ENCODE data around the gene SMPD3. TPM values are rescaled to one million over a fixed set of nuclear protein-coding genes. Genes with fewer than 3 reads are reported as not detected.

Gene SMPD3
- total RNA-seq, 1 experiment from 2014 or later: 0.89 TPM

GRCh38 chr16:68479271-68479670 is 31.0 kb upstream of the SMPD3 start:
- no peaks in the 10 kb centered on the region for H3K9me3 ChIP-seq (ENCODE audit: control insufficient read depth in 1 of 2, insufficient read depth in 1 of 2, low read depth in 1 of 2, low read length in 2 of 2)
- H3K79me2 ChIP-seq (ENCODE audit: insufficient read depth, low read length): no peaks in the 10 kb centered on the region
- ChIA-PET RAD21 (ENCODE audit: low non-redundant PET in 1 of 2, low total read pairs in 2 of 2, uncharacterized antibody in 2 of 2, unreplicated experiment in 2 of 2) (no interaction called here), POLR2A (no interaction called here), CTCF (no interaction called here)
- intact Hi-C loops (cut with micrococcal nuclease): no loop called here
- no peaks in the 10 kb centered on the region for H3K9me2 ChIP-seq (ENCODE audit: insufficient read depth)
- H3K27ac ChIP-seq (ENCODE audit: low read depth, low read length): no peak overlapping the region
- H3K27me3 ChIP-seq (ENCODE audit: insufficient read depth, low read length): no peaks in the 10 kb centered on the region
- H3K9ac ChIP-seq (ENCODE audit: low read length): no peak overlapping the region
- no TSS peak for BruUV-seq (replicated peaks)
- H3K4me3 ChIP-seq (replicated peaks in 1 of 2; ENCODE audit: low read depth in 1 of 2, low read length in 2 of 2): no peak overlapping the region
- H4K20me1 ChIP-seq (ENCODE audit: insufficient read depth): no peaks in the 10 kb centered on the region
- ATAC-seq (no peak), DNase-seq (ENCODE audit: low read depth, low spot score) (no peak)
- no peak overlapping the region for H3K4me2 ChIP-seq (ENCODE audit: low read length)
- H3K4me1 ChIP-seq (ENCODE audit: control insufficient read depth in 1 of 2, insufficient read depth in 2 of 2, low read length in 2 of 2): peaks cover 0 to 12% of the 10 kb centered on the region in 2 experiments; a peak in 3 of 4 replicates
- H2AFZ ChIP-seq (ENCODE audit: low read depth, low read length, poor library complexity, severe bottlenecking): no peak overlapping the region
- no peaks in the 10 kb centered on the region for H3K36me3 ChIP-seq (ENCODE audit: control insufficient read depth in 1 of 2, insufficient read depth in 2 of 2, low read length in 2 of 2)
- TF ChIP-seq ZBTB33 (IDR thresholded peaks at IDR 0.05; ENCODE audit: extremely low read depth, insufficient replicate concordance, low read length) (no peak), SIN3A (IDR thresholded peaks at IDR 0.05; ENCODE audit: low read depth) (no peak), ZFX (IDR thresholded peaks at IDR 0.05) (no peak), REST (IDR thresholded peaks at IDR 0.05; ENCODE audit: low read depth) (no peak), JUND (IDR thresholded peaks at IDR 0.05) (no peak), FOSL1 (IDR thresholded peaks at IDR 0.05; ENCODE audit: low read depth) (no peak), ZNF274 (IDR thresholded peaks at IDR 0.05; ENCODE audit: low read depth, low read length) (no peak), POLR2A (IDR thresholded peaks at IDR 0.05; ENCODE audit: borderline replicate concordance, extremely low read depth, insufficient read depth, insufficient read length) (no peak), YY1 (IDR thresholded peaks at IDR 0.05; ENCODE audit: extremely low read depth, insufficient replicate concordance, low read depth, low read length) (no peak), EZH2 (IDR thresholded peaks at IDR 0.05) (no peak), CEBPB (IDR thresholded peaks at IDR 0.05; ENCODE audit: low read depth) (no peak), EGR1 (IDR thresholded peaks at IDR 0.05; ENCODE audit: low read depth) (no peak), CTCF (IDR thresholded peaks at IDR 0.05 in 2 of 3, conservative IDR thresholded peaks at IDR 0.05 in 1 of 3; ENCODE audit: borderline replicate concordance in 1 of 3, insufficient read depth in 1 of 3, low read depth in 2 of 3, low read length in 2 of 3) (no peak), POLR2AphosphoS5 (IDR thresholded peaks at IDR 0.05; ENCODE audit: low read depth, low read length) (no peak), CBX3 (IDR thresholded peaks at IDR 0.05; ENCODE audit: low read depth) (no peak), RAD21 (IDR thresholded peaks at IDR 0.05; ENCODE audit: low read depth) (no peak)
- TF ChIP-seq, protein P1, sequence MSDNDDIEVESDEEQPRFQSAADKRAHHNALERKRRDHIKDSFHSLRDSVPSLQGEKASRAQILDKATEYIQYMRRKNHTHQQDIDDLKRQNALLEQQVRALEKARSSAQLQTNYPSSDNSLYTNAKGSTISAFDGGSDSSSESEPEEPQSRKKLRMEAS (IDR thresholded peaks at IDR 0.05): no peak

Measured in HCT116 (cell line).